Loucy (cell line): Measurements from ENCODE around the gene STX7.

Source experiments
- H2AFZ ChIP-seq: fragments of 200-600 bp; sonication (generic); 2 replicates; pipeline ENCODE4 v1.6.0; 2016; ENCODE audit warnings: antibody characterized with exemption, mild to moderate bottlenecking, low read length, moderate library complexity
- H3F3A ChIP-seq: fragments of 200-600 bp; 2 replicates; pipeline ENCODE4 v1.6.0; 2016; ENCODE audit warnings: antibody characterized with exemption, low read depth, mild to moderate bottlenecking
- H3K27me3 ChIP-seq: fragments of 200-600 bp; sonication (generic); 2 replicates; pipeline ENCODE4 v1.6.1; 2014; ENCODE audit warnings: low read length, mild to moderate bottlenecking; ENCODE audit not compliant: insufficient read depth, poor library complexity, severe bottlenecking
- H3K36me3 ChIP-seq: fragments of 200-600 bp; sonication (generic); 2 replicates; pipeline ENCODE4 v1.6.1; 2016; ENCODE audit warnings: low read length; ENCODE audit not compliant: insufficient read depth
- H3K4me1 ChIP-seq: fragments of 200-600 bp; sonication (generic); 2 replicates; pipeline ENCODE4 v1.5.1; 2014; ENCODE audit warnings: low read length, mild to moderate bottlenecking; ENCODE audit not compliant: insufficient read depth, poor library complexity, severe bottlenecking
- H3K4me2 ChIP-seq: fragments of 200-600 bp; sonication (generic); 2 replicates; pipeline ENCODE4 v1.6.0; 2014; ENCODE audit warnings: antibody characterized with exemption, low read length, low read depth, mild to moderate bottlenecking; ENCODE audit not compliant: poor library complexity, severe bottlenecking
- H3K4me3 ChIP-seq: fragments of 200-600 bp; sonication (generic); 2 replicates; pipeline ENCODE4 v1.5.1; 2014; ENCODE audit warnings: low read length, mild to moderate bottlenecking, mixed read lengths; ENCODE audit not compliant: poor library complexity, severe bottlenecking
- H3K79me2 ChIP-seq: fragments of 200-600 bp; sonication (generic); 2 replicates; pipeline ENCODE4 v1.6.1; 2014; ENCODE audit warnings: low read length; ENCODE audit not compliant: insufficient read depth
- H3K9ac ChIP-seq: fragments of 200-600 bp; sonication (generic); 2 replicates; pipeline ENCODE4 v1.6.0; 2014; ENCODE audit warnings: mild to moderate bottlenecking, low read depth, low read length, moderate library complexity; ENCODE audit not compliant: poor library complexity, severe bottlenecking
- H3K9me2 ChIP-seq: fragments of 200-600 bp; sonication (generic); replicated peaks from 2 replicates; pipeline ENCODE4 v1.6.1; 2016; ENCODE audit warnings: low read depth, low read length, mixed read lengths
- H3K9me3 ChIP-seq: fragments of 200-600 bp; sonication (generic); 2 replicates; pipeline ENCODE4 v1.6.1; 2014; ENCODE audit warnings: mild to moderate bottlenecking, antibody characterized with exemption, low read length, low read depth; ENCODE audit not compliant: insufficient read depth
- H4K20me1 ChIP-seq: fragments of 200-600 bp; sonication (generic); 2 replicates; pipeline ENCODE4 v1.6.0; 2014; ENCODE audit warnings: antibody characterized with exemption, low read length, mild to moderate bottlenecking; ENCODE audit not compliant: insufficient read depth, poor library complexity, severe bottlenecking
- EZH2phosphoT487 ChIP-seq: fragments of 200-600 bp; IDR thresholded peaks from 2 replicates; pipeline ENCODE4 v1.6.1; 2018; ENCODE audit warnings: antibody characterized with exemption, mild to moderate bottlenecking, moderate library complexity, borderline replicate concordance
- TF ChIP-seq, protein P1 (sequence below): fragments of 200-600 bp; sonication (generic); conservative IDR thresholded peaks from 2 replicates; pipeline ENCODE4 v1.5.1; 2014; ENCODE audit warnings: mild to moderate bottlenecking, antibody characterized with exemption, low read length

The STX7 gene

GRCh38 chr6:132443206-132443605, 69.7 kb downstream of the STX7 start:
- Histone ChIP-seq H3K4me2 (no peak overlapping the region), H3K79me2 (no peaks in the 10 kb centered on the region), H3F3A (no peaks in the 10 kb centered on the region), H3K36me3 (no peaks in the 10 kb centered on the region), H4K20me1 (no peaks in the 10 kb centered on the region), H3K27me3 (no peaks in the 10 kb centered on the region), H2AFZ (no peak overlapping the region), H3K9me3 (no peaks in the 10 kb centered on the region), H3K4me1 (no peaks in the 10 kb centered on the region), H3K4me3 (no peak overlapping the region), H3K9ac (no peak overlapping the region), H3K9me2 (no peaks in the 10 kb centered on the region)
- no peak for TF ChIP-seq EZH2phosphoT487
- TF ChIP-seq, protein P1, sequence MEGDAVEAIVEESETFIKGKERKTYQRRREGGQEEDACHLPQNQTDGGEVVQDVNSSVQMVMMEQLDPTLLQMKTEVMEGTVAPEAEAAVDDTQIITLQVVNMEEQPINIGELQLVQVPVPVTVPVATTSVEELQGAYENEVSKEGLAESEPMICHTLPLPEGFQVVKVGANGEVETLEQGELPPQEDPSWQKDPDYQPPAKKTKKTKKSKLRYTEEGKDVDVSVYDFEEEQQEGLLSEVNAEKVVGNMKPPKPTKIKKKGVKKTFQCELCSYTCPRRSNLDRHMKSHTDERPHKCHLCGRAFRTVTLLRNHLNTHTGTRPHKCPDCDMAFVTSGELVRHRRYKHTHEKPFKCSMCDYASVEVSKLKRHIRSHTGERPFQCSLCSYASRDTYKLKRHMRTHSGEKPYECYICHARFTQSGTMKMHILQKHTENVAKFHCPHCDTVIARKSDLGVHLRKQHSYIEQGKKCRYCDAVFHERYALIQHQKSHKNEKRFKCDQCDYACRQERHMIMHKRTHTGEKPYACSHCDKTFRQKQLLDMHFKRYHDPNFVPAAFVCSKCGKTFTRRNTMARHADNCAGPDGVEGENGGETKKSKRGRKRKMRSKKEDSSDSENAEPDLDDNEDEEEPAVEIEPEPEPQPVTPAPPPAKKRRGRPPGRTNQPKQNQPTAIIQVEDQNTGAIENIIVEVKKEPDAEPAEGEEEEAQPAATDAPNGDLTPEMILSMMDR: no peak

DNA sequence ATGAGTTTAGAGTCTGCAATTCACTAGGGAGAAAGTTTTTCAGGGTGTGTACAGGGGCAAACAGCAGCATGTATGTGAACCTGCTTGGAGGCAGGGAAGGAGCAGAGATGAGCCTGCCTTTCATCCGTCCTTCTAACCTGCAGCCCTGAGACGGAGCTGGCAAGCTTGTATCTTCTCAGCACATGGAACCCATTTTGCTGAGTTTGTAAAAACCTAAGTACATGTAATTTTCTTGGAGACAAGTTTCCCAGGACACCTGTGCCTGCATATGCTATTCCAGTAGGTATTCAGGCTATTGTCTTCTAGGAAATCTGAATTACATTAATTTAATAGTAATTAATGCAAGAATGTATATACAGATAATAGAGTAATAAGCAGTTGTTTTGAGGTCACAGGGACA, 82.8 kb downstream of the STX7 start:
- Histone ChIP-seq H3K9me3 (no peaks in the 10 kb centered on the region), H3K4me1 (no peaks in the 10 kb centered on the region), H4K20me1 (no peaks in the 10 kb centered on the region), H3K9me2 (no peaks in the 10 kb centered on the region), H3K27me3 (no peaks in the 10 kb centered on the region), H3K79me2 (no peaks in the 10 kb centered on the region), H3K9ac (no peak overlapping the region), H3K36me3 (no peaks in the 10 kb centered on the region), H3K4me2 (no peak overlapping the region), H2AFZ (no peak overlapping the region), H3K4me3 (no peak overlapping the region), H3F3A (no peaks in the 10 kb centered on the region)
- TF ChIP-seq EZH2phosphoT487: no peak
- TF ChIP-seq, protein P1: no peak

DNA sequence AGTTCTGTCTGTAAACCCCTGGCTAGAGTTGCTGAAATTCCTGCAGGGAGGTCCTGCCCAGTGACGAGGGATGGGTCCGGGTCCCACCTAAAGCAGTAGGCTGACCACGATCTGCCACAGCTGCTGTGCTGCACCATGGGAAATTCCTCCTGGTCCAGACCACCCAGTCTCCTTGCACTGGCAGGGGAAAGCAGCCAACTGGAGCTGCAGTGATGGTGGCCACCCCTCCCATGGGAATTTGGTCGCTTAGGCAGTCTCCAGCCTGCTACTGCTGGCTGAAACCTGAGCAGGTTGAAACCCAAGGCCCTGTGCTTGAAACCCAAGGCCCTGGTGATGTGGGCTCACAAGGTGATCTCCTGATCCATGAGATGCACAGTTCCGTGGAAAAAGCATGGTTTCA, 87.7 kb downstream of the STX7 start:
- Histone ChIP-seq H3K9ac (no peak overlapping the region), H3K79me2 (no peaks in the 10 kb centered on the region), H3K27me3 (no peaks in the 10 kb centered on the region), H3K36me3 (no peaks in the 10 kb centered on the region), H3F3A (no peaks in the 10 kb centered on the region), H3K4me3 (no peak overlapping the region), H3K9me2 (no peaks in the 10 kb centered on the region), H4K20me1 (no peaks in the 10 kb centered on the region), H3K9me3 (no peaks in the 10 kb centered on the region), H3K4me2 (no peak overlapping the region), H3K4me1 (no peaks in the 10 kb centered on the region), H2AFZ (no peak overlapping the region)
- TF ChIP-seq EZH2phosphoT487: no peak
- TF ChIP-seq, protein P1: no peak
